Subcutaneous adipose tissue (tissue), 4 donors: ENCODE measurements around the gene GLG1. TPM values are rescaled to one million over a fixed set of nuclear protein-coding genes. Genes with fewer than 3 reads are reported as not detected.

Source experiments
- total RNA-seq, 4 donors: library from RNA; depleted of rRNA; stranded (reverse); fragments of >200 nt; gene quantifications; one replicate each; pipeline ENCODE4 v1.1.0, GENCODE V29; 2016
- TF ChIP-seq, protein P1 (sequence below): fragments of 450-650 bp; IDR thresholded peaks from one replicate; pipeline ENCODE4 v1.5.1; 2016; ENCODE audit warnings: low read depth, mild to moderate bottlenecking, control low read depth, antibody characterized with exemption, moderate library complexity

Gene GLG1
- total RNA-seq, 4 donors from 2014 or later: 138 to 168 (median 150) TPM

GRCh38 chr16:74561626-74562025 lies 45.3 kb downstream of the GLG1 start:
- TF ChIP-seq, protein P1, sequence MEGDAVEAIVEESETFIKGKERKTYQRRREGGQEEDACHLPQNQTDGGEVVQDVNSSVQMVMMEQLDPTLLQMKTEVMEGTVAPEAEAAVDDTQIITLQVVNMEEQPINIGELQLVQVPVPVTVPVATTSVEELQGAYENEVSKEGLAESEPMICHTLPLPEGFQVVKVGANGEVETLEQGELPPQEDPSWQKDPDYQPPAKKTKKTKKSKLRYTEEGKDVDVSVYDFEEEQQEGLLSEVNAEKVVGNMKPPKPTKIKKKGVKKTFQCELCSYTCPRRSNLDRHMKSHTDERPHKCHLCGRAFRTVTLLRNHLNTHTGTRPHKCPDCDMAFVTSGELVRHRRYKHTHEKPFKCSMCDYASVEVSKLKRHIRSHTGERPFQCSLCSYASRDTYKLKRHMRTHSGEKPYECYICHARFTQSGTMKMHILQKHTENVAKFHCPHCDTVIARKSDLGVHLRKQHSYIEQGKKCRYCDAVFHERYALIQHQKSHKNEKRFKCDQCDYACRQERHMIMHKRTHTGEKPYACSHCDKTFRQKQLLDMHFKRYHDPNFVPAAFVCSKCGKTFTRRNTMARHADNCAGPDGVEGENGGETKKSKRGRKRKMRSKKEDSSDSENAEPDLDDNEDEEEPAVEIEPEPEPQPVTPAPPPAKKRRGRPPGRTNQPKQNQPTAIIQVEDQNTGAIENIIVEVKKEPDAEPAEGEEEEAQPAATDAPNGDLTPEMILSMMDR: no peak

DNA sequence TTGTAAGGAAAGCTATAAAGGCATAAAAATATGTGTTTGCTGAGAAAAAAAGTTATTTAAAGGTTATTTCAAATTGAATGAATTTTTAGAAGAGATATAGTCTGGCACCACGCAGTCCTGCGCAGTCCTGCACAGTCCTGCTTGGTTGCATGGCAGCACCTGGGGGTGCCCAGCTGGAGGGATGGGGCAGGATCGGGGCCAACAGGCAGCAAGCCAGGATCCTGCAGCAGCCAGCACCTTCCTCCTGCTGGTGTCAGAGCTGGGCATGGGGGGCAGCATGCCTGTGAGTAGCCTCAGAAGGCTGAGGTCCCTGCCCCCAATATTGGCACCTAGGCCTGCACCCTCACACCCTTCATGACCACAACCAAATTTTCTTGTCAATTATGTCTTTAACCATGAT lies 46.0 kb downstream of the GLG1 start:
- TF ChIP-seq, protein P1: no peak

DNA sequence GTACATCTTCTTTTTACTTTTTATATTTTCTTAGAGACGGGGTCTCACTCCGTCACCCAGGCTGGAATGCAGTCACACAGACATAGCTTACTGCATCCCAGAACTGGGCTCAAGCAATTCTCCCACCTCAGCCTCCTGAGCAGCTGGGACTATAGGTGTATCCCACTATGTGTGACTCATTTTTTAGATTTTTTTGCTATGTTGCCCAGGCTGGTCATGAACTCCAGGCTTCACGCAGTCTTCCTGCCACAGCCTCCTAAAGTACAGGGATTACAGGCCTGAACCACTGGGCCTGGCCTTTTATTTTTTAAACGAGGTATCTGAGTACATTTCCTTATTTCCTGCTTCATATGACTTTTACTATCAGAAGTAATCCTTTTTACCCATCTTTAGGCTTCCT lies 48.0 kb downstream of the GLG1 start:
- TF ChIP-seq, protein P1: no peak

GRCh38 chr16:74557275-74557674 lies 49.6 kb downstream of the GLG1 start:
- TF ChIP-seq, protein P1: no peak

DNA sequence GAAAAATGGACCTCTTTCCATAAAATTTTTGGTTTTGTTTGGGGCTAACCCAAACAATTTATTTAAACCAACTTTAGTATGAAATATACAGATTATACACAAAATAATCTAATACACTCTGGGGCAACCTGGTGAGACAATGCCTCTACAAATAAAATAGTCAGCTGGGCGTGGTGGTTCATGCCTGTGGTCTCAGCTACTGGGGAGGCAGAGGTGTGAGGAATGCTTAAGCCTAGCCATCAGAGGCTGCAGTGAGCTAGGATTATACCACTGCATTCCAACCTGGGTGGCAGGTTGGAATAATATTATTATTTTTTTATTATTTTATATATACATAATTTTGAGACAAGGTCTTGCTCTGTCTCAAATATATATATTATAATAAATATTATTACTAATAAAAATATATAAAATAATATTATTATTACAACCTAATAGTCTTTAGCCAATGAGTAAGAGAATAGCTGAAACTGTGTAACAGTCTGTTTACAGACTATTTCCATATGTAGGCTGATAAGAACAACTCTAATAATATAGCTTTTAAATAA lies 50.5 kb downstream of the GLG1 start:
- TF ChIP-seq, protein P1: no peak

GRCh38 chr16:74524926-74525325 lies 82.0 kb downstream of the GLG1 start:
- TF ChIP-seq, protein P1: no peak

DNA sequence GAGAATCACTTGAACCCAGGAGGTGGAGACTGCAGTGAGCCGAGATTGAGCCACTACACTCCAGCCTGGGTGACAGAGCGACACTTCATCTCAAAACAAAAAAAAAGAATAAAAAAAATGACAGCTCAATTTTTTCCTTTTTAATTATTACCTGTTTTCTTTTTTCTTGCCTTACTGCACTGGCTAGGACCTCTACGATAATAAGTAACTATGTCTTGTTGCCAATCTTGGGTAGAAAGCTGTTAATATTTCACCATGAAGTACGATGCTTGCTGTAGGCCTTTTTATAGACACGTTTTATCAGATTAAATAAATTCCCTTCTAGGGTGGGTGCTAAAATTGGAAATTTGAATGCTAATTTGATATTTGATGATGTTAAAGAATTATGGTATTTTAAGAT lies 82.8 kb downstream of the GLG1 start:
- TF ChIP-seq, protein P1: no peak
